ENCODE results near the gene SMG6. TPM values are rescaled to one million over a fixed set of nuclear protein-coding genes. Genes with fewer than 3 reads are reported as not detected.

SMG6 gene
- total RNA-seq, result 10 to 100 TPM in 1 of 6 experiments, 1 to 10 TPM in 5; 7.4 to 10.4 (median 8.9) TPM
- long read RNA-seq, partial matches to known transcripts, result 0 of 2 reads
- long read RNA-seq, other reads (novel, unspliced or antisense), result 1 of 2 reads

DNA sequence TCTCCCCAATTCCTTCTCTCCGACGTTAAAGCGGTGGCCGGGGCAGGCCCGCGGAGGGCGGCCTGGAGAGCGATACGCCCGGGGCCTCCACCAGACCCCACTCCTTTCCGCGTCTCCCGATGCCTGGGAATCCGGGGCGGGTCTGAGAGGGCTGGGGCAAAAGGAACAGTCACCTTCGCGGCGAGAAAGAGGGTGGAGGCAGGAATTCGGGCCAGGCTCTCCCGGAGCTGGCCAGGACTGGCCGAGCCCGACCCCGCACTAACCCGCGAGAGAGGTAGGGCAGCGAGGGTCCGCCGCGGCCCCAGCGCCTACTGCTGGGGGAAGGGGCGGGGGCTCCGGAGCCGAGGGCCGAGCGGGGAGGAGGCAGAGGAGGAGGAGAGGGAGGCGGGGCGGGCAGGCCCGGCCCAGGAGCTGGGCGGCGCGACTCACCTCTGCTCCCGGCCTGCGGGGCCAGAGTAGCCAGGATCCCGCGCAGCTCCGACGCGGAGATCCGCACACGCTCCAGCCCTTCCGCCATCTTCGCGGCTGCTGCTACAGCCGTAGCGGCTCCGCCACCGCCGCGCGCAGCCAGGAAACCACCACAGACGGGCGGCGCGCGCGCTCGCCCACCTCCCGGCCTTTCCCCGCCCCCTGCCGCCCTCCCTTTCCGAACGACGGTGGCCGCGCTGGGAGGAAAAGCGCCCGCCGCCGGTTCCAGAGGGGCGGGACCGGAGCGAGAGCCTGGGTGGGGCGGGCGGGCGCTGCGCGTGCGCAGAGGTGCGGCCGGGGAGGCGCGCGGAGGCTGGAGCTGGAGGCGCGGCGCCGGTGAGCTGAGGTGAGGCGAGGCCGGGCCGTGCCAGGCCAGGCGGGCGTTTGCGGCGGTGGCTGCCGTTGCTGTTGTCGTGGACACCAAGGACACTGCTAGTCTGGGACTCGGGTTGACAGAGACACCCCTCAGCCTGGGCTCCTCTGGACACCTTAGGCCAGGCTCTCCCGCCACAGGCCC, at the start of gene SMG6, which contains the start of gene SRR:
Gene SMG6, minus strand, starts transcription at position 582 of the 985 bp plus-strand sequence. Its CDS starts 65 bp downstream, at position 517.
Gene SRR, plus strand, starts transcription at position 747 of the 985 bp plus-strand sequence. CDS start 11,611 bp downstream, outside the sequence.
- ATAC-seq (peak; percentile 95 to 98 (median 96)), DNase-seq (peak; percentile 93 to 94 (median 94))
- H3K27me3 ChIP-seq, result no peaks in the 10 kb centered on the region
- TF ChIP-seq, protein P1, sequence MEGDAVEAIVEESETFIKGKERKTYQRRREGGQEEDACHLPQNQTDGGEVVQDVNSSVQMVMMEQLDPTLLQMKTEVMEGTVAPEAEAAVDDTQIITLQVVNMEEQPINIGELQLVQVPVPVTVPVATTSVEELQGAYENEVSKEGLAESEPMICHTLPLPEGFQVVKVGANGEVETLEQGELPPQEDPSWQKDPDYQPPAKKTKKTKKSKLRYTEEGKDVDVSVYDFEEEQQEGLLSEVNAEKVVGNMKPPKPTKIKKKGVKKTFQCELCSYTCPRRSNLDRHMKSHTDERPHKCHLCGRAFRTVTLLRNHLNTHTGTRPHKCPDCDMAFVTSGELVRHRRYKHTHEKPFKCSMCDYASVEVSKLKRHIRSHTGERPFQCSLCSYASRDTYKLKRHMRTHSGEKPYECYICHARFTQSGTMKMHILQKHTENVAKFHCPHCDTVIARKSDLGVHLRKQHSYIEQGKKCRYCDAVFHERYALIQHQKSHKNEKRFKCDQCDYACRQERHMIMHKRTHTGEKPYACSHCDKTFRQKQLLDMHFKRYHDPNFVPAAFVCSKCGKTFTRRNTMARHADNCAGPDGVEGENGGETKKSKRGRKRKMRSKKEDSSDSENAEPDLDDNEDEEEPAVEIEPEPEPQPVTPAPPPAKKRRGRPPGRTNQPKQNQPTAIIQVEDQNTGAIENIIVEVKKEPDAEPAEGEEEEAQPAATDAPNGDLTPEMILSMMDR (IDR thresholded peaks at IDR 0.05), result no peak
- TF ChIP-seq POLR2A (IDR thresholded peaks at IDR 0.05), result peak; percentile 58
- intact Hi-C loops (cut with DNase I), result no loop called here
- peak within 1 kb of the TSS; percentile 94 to 99 (median 96) for H3K4me3 ChIP-seq
- H3K36me3 ChIP-seq, result peaks cover 0 to 9% (median 0%) of the 10 kb centered on the region in 4 donors
- H3K27ac ChIP-seq, result peak within 1 kb of the TSS; percentile 70 to 88 (median 85)
- WGBS (ENCODE audit: insufficient coverage, low coverage, low lambda C conversion rate, missing lambda C conversion rate), result 0% methylated on average over 7 of the region's 108 CpGs
- H3K4me1 ChIP-seq, result peaks cover 0 to 10% (median 0%) of the 10 kb centered on the region in 4 donors
- H3K9me3 ChIP-seq, result no peaks in the 10 kb centered on the region

DNA sequence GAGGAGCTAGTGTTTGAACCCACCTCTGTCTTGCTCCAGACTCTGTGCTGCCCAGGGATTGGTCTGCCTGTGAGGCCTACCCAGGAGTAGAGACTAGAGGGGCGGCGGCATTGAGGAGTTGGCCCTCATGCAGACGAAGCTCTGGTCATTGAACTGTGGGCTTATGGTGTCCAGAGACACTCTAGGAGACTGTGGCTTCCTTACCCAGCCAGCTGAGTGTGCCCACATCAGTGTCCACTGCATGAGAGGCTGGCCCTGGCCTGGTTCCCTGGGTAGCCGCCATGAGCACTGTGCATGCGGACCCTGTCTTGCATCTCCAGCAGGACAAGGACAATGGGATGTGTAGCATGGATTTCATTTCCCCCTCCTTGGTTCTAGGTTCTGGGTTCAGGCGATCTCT, 47.7 kb upstream of the SMG6 start:
- Histone ChIP-seq H3K4me3 (no peak overlapping the region), H3K27me3 (no peaks in the 10 kb centered on the region), H3K27ac (no peak overlapping the region), H3K9me3 (no peaks in the 10 kb centered on the region), H3K36me3 (no peaks in the 10 kb centered on the region), H3K4me1 (peaks cover 2 to 9% (median 5%) of the 10 kb centered on the region in 4 donors)
- intact Hi-C loops (cut with DNase I), result no loop called here
- ATAC-seq (no peak), DNase-seq (no peak)
- 100% methylated on average over 1 of the region's 6 CpGs for WGBS (ENCODE audit: insufficient coverage, low coverage, low lambda C conversion rate, missing lambda C conversion rate)
- no peak for TF ChIP-seq POLR2A (IDR thresholded peaks at IDR 0.05)
- TF ChIP-seq, protein P1 (IDR thresholded peaks at IDR 0.05), result no peak

GRCh38 chr17:2347805-2348685, 44.5 kb upstream of the SMG6 start:
- intact Hi-C loops (cut with DNase I), result no loop called here
- Histone ChIP-seq H3K36me3 (no peaks in the 10 kb centered on the region), H3K27me3 (no peaks in the 10 kb centered on the region), H3K4me1 (peaks cover 2 to 9% (median 5%) of the 10 kb centered on the region in 4 donors), H3K9me3 (no peaks in the 10 kb centered on the region), H3K27ac (peak overlapping the region in 2 of 3 donors; percentile 18 to 35), H3K4me3 (no peak overlapping the region)
- ATAC-seq (peak; percentile 96 to 98 (median 98)), DNase-seq (peak; percentile 84 to 91 (median 85))
- no peak for TF ChIP-seq POLR2A (IDR thresholded peaks at IDR 0.05)
- TF ChIP-seq, protein P1 (IDR thresholded peaks at IDR 0.05), result no peak
- WGBS (ENCODE audit: insufficient coverage, low coverage, low lambda C conversion rate, missing lambda C conversion rate), result 23% methylated on average over 3 of the region's 11 CpGs

- DNase-seq (no peak), ATAC-seq (no peak)
- TF ChIP-seq POLR2A (IDR thresholded peaks at IDR 0.05), result no peak
- TF ChIP-seq, protein P1 (IDR thresholded peaks at IDR 0.05), result no peak
- H3K27ac ChIP-seq, result no peak overlapping the region
- peaks cover 0 to 9% (median 5%) of the 10 kb centered on the region in 4 donors for H3K4me1 ChIP-seq
- H3K4me3 ChIP-seq, result no peak overlapping the region
- H3K9me3 ChIP-seq, result no peaks in the 10 kb centered on the region
- H3K36me3 ChIP-seq, result no peaks in the 10 kb centered on the region
- WGBS (ENCODE audit: insufficient coverage, low coverage, low lambda C conversion rate, missing lambda C conversion rate), result no CpG with 5 or more reads among the region's 8 CpGs
- H3K27me3 ChIP-seq, result no peaks in the 10 kb centered on the region
- intact Hi-C loops (cut with DNase I), result no loop called here
Measured at GRCh38 chr17:2346475-2346874, 42.9 kb upstream of the SMG6 start.
